HG02571 (cell line): ENCODE data around the gene CISH.

ENCODE experiments used
- ATAC-seq: cut with Tn5 transposase; IDR thresholded peaks from one replicate; pipeline ENCODE4 v1.9.1; 2021; ENCODE audit warnings: mild to moderate bottlenecking, moderate library complexity; ENCODE audit not compliant: unreplicated experiment

CISH gene

GRCh38 chr3:50600141-50600753 lies 11.3 kb downstream of the CISH start:
- ATAC-seq, result no peak

GRCh38 chr3:50599716-50600118 lies 11.9 kb downstream of the CISH start:
- ATAC-seq, result no peak

- no peak for ATAC-seq
These were observed 12.4 kb downstream of the CISH start for GRCh38 chr3:50599115-50599715.

GRCh38 chr3:50594253-50594785 lies 17.3 kb downstream of the CISH start:
- ATAC-seq, result no peak

- no peak for ATAC-seq
These were observed 19.0 kb downstream of the CISH start for GRCh38 chr3:50592568-50592967.

GRCh38 chr3:50591196-50591741 lies 20.3 kb downstream of the CISH start:
- ATAC-seq, result peak; percentile 3

- no peak for ATAC-seq
These were observed 22.7 kb downstream of the CISH start for GRCh38 chr3:50588759-50589433.

- no peak for ATAC-seq
These were observed 23.5 kb downstream of the CISH start for GRCh38 chr3:50587806-50588758.

GRCh38 chr3:50587373-50587772 lies 24.2 kb downstream of the CISH start:
- ATAC-seq, result no peak

GRCh38 chr3:50586763-50587070 lies 24.9 kb downstream of the CISH start:
- ATAC-seq, result no peak

- no peak for ATAC-seq
These were observed 25.4 kb downstream of the CISH start for GRCh38 chr3:50585919-50586762.

- ATAC-seq, result no peak
These were observed 27.2 kb downstream of the CISH start for GRCh38 chr3:50584391-50584790.

GRCh38 chr3:50583897-50584296 lies 27.7 kb downstream of the CISH start:
- ATAC-seq, result no peak

GRCh38 chr3:50582083-50582482 lies 29.5 kb downstream of the CISH start:
- no peak for ATAC-seq

- ATAC-seq, result no peak
These were observed 30.1 kb downstream of the CISH start for GRCh38 chr3:50581459-50581842.

- no peak for ATAC-seq
These were observed 30.7 kb downstream of the CISH start for GRCh38 chr3:50580683-50581458.

GRCh38 chr3:50577348-50577747 lies 34.2 kb downstream of the CISH start:
- ATAC-seq, result no peak

- no peak for ATAC-seq
These were observed 36.2 kb downstream of the CISH start for GRCh38 chr3:50575372-50575771.

- no peak for ATAC-seq
These were observed 37.1 kb downstream of the CISH start for GRCh38 chr3:50574444-50574831.
